Measurements from ENCODE around the gene FUNDC1.

Gene FUNDC1

GRCh38 chrX:44480591-44480990, 62.1 kb downstream of the FUNDC1 start:
- no peak for TF ChIP-seq CTCF (IDR thresholded peaks at IDR 0.05; ENCODE audit: insufficient read depth, low read length, poor library complexity, severe bottlenecking)
- H3K27me3 ChIP-seq (replicated peaks; ENCODE audit: control insufficient read depth, insufficient read depth, low read length) = no peaks in the 10 kb centered on the region; the same call in 1 of the 2 replicates
- DNase-seq (ENCODE audit: extremely low read depth, insufficient read length) = no peak
- H3K4me3 ChIP-seq (replicated peaks; ENCODE audit: low read depth, low read length) = no peak overlapping the region
- H3K36me3 ChIP-seq (ENCODE audit: control insufficient read depth, insufficient read depth, low read length) = no peaks in the 10 kb centered on the region

- Histone ChIP-seq H3K4me3 (replicated peaks; ENCODE audit: low read depth, low read length) (no peak overlapping the region), H3K27me3 (replicated peaks; ENCODE audit: control insufficient read depth, insufficient read depth, low read length) (no peaks in the 10 kb centered on the region; the same call in 1 of the 2 replicates), H3K36me3 (ENCODE audit: control insufficient read depth, insufficient read depth, low read length) (no peaks in the 10 kb centered on the region)
- no peak for TF ChIP-seq CTCF (IDR thresholded peaks at IDR 0.05; ENCODE audit: insufficient read depth, low read length, poor library complexity, severe bottlenecking)
- DNase-seq (ENCODE audit: extremely low read depth, insufficient read length) = no peak
Observed at GRCh38 chrX:44474410-44474809, 68.2 kb downstream of the FUNDC1 start.
